Astrocyte (in vitro differentiated cells and primary cell): ENCODE measurements around the gene KLK12. TPM values are rescaled to one million over a fixed set of nuclear protein-coding genes. Genes with fewer than 3 reads are reported as not detected.

ENCODE experiments used
- DNase-seq: peaks from one replicate; pipeline ENCODE4 v3.0.0-alpha.2; 2010; ENCODE audit warnings: low read depth
- FAIRE-seq: peaks from 2 replicates; lab custom pipeline; 2011; peaks lifted over from hg19 to GRCh38; lab: Jason Lieb, UNC
- H2AFZ ChIP-seq: 2 replicates; pipeline ENCODE4 v1.6.0; 2012; ENCODE audit warnings: low read depth, low read length, inconsistent platforms
- H3K27ac ChIP-seq: 2 replicates; pipeline ENCODE4 v1.5.1; 2011; ENCODE audit warnings: low read depth, low read length, inconsistent platforms
- H3K27me3 ChIP-seq: 2 replicates; pipeline ENCODE4 v1.6.0; 2011; ENCODE audit warnings: low read length, inconsistent platforms; ENCODE audit not compliant: insufficient read depth
- H3K36me3 ChIP-seq: 2 replicates; pipeline ENCODE4 v1.5.1; 2011; ENCODE audit warnings: low read length, inconsistent platforms; ENCODE audit not compliant: insufficient read depth
- H3K4me1 ChIP-seq: 2 replicates; pipeline ENCODE4 v1.5.1; 2011; ENCODE audit warnings: low read length, inconsistent platforms; ENCODE audit not compliant: insufficient read depth
- H3K4me2 ChIP-seq: 2 replicates; pipeline ENCODE4 v1.6.0; 2012; ENCODE audit warnings: low read length, inconsistent platforms
- H3K4me3 ChIP-seq: 2 replicates; pipeline ENCODE4 v1.5.1; 2011; ENCODE audit warnings: low read depth, mild to moderate bottlenecking, low read length, inconsistent platforms; ENCODE audit not compliant: insufficient read depth
- H3K79me2 ChIP-seq: 2 replicates; pipeline ENCODE4 v1.6.0; 2012; ENCODE audit warnings: mild to moderate bottlenecking, low read length, inconsistent platforms; ENCODE audit not compliant: insufficient read depth
- H3K9ac ChIP-seq: 2 replicates; pipeline ENCODE4 v1.6.0; 2012; ENCODE audit warnings: mild to moderate bottlenecking, low read length, inconsistent platforms
- H3K9me3 ChIP-seq: 2 replicates; pipeline ENCODE4 v1.5.1; 2012; ENCODE audit warnings: low read depth, mild to moderate bottlenecking, low read length, inconsistent platforms; ENCODE audit not compliant: insufficient read depth
- H4K20me1 ChIP-seq: 2 replicates; pipeline ENCODE4 v1.6.0; 2012; ENCODE audit warnings: low read length, inconsistent platforms; ENCODE audit not compliant: insufficient read depth
- H3K27ac Mint-ChIP-seq: one replicate; pipeline ENCODE4 v1.8.0; 2021; ENCODE audit warnings: mild to moderate bottlenecking, mixed read lengths; ENCODE audit not compliant: unreplicated experiment
- H3K27me3 Mint-ChIP-seq: one replicate; pipeline ENCODE4 v1.8.0; 2021; ENCODE audit warnings: low read depth, mixed read lengths; ENCODE audit not compliant: unreplicated experiment
- H3K36me3 Mint-ChIP-seq: one replicate; pipeline ENCODE4 v1.8.0; 2021; ENCODE audit warnings: low read depth, mixed read lengths; ENCODE audit not compliant: unreplicated experiment
- H3K4me1 Mint-ChIP-seq: one replicate; pipeline ENCODE4 v1.8.0; 2021; ENCODE audit warnings: low read depth, mixed read lengths; ENCODE audit not compliant: unreplicated experiment
- H3K4me3 Mint-ChIP-seq: one replicate; pipeline ENCODE4 v1.8.0; 2021; ENCODE audit warnings: mild to moderate bottlenecking, moderate library complexity, mixed read lengths; ENCODE audit not compliant: unreplicated experiment
- H3K9me3 Mint-ChIP-seq: one replicate; pipeline ENCODE4 v1.8.0; 2021; ENCODE audit warnings: mild to moderate bottlenecking, mixed read lengths; ENCODE audit not compliant: unreplicated experiment
- CTCF ChIP-seq: IDR thresholded peaks from 2 replicates; pipeline ENCODE4 v1.5.1; 2011; ENCODE audit warnings: low read depth, mild to moderate bottlenecking, inconsistent platforms, low read length, moderate library complexity; ENCODE audit not compliant: insufficient read depth
- EZH2 ChIP-seq: IDR thresholded peaks from 2 replicates; pipeline ENCODE4 v1.6.1; 2012; ENCODE audit warnings: mild to moderate bottlenecking, low read length, inconsistent platforms; ENCODE audit not compliant: insufficient read depth
- total RNA-seq: library from RNA; stranded (reverse); gene quantifications from 2 replicates; pipeline ENCODE4 v1.2.1, GENCODE V29; 2021

KLK12 gene
- total RNA-seq, 1 donor from 2014 or later, result not detected

GRCh38 chr19:51060973-51061372 is 26.2 kb upstream of the KLK12 start:
- Histone ChIP-seq H3K4me3 (no peak overlapping the region), H3K9me3 (no peaks in the 10 kb centered on the region), H2AFZ (no peak overlapping the region), H3K27ac (no peak overlapping the region), H3K79me2 (no peaks in the 10 kb centered on the region), H3K4me2 (no peak overlapping the region), H3K4me1 (no peaks in the 10 kb centered on the region), H4K20me1 (no peaks in the 10 kb centered on the region), H3K36me3 (no peaks in the 10 kb centered on the region), H3K9ac (no peak overlapping the region), H3K27me3 (no peaks in the 10 kb centered on the region)
- H3K36me3 Mint-ChIP-seq, result no peaks in the 10 kb centered on the region
- H3K27me3 Mint-ChIP-seq, result peaks cover 25% of the 10 kb centered on the region
- FAIRE-seq (no peak), DNase-seq (no peak)
- no peaks in the 10 kb centered on the region for H3K4me1 Mint-ChIP-seq
- no peak overlapping the region for H3K27ac Mint-ChIP-seq
- no peak overlapping the region for H3K4me3 Mint-ChIP-seq
- H3K9me3 Mint-ChIP-seq, result peaks cover 7% of the 10 kb centered on the region
- no peak for TF ChIP-seq EZH2

GRCh38 chr19:51060336-51060735 is 25.5 kb upstream of the KLK12 start:
- no peak for DNase-seq
- Mint-ChIP-seq H3K4me3 (no peak overlapping the region), H3K27ac (no peak overlapping the region), H3K4me1 (no peaks in the 10 kb centered on the region), H3K27me3 (peaks cover 23% of the 10 kb centered on the region), H3K9me3 (peaks cover 8% of the 10 kb centered on the region), H3K36me3 (no peaks in the 10 kb centered on the region)
- Histone ChIP-seq H3K4me1 (no peaks in the 10 kb centered on the region), H3K9me3 (no peaks in the 10 kb centered on the region), H3K4me2 (no peak overlapping the region), H3K9ac (no peak overlapping the region), H3K4me3 (no peak overlapping the region), H3K79me2 (no peaks in the 10 kb centered on the region), H4K20me1 (no peaks in the 10 kb centered on the region), H3K27me3 (no peaks in the 10 kb centered on the region), H3K36me3 (no peaks in the 10 kb centered on the region), H2AFZ (no peak overlapping the region), H3K27ac (no peak overlapping the region)
- TF ChIP-seq CTCF, result no peak
- TF ChIP-seq EZH2, result no peak
- FAIRE-seq, result no peak

GRCh38 chr19:51059715-51060114 is 24.9 kb upstream of the KLK12 start:
- H3K27ac ChIP-seq, result no peak overlapping the region
- H3K4me2 ChIP-seq, result no peak overlapping the region
- no peak for FAIRE-seq

More at GRCh38 chr19:51059715-51060114, 24.9 kb upstream of the KLK12 start:
- Mint-ChIP-seq H3K4me3 (no peak overlapping the region), H3K27ac (no peak overlapping the region), H3K9me3 (peaks cover 8% of the 10 kb centered on the region), H3K4me1 (no peaks in the 10 kb centered on the region), H3K36me3 (no peaks in the 10 kb centered on the region), H3K27me3 (peaks cover 26% of the 10 kb centered on the region)
- no peaks in the 10 kb centered on the region for H3K36me3 ChIP-seq
- no peak overlapping the region for H2AFZ ChIP-seq
- TF ChIP-seq CTCF, result no peak
- TF ChIP-seq EZH2, result no peak
- H3K79me2 ChIP-seq, result no peaks in the 10 kb centered on the region
- H3K9ac ChIP-seq, result no peak overlapping the region
- no peaks in the 10 kb centered on the region for H3K27me3 ChIP-seq
- no peaks in the 10 kb centered on the region for H3K4me1 ChIP-seq
- no peak overlapping the region for H3K4me3 ChIP-seq
- no peaks in the 10 kb centered on the region for H4K20me1 ChIP-seq
- H3K9me3 ChIP-seq, result no peaks in the 10 kb centered on the region
- DNase-seq, result no peak
